GM12874 (cell line): ENCODE results near the gene LHPP.

Experiments
- CTCF ChIP-seq: IDR thresholded peaks from 2 replicates; pipeline ENCODE4 v1.5.1; 2011; ENCODE audit warnings: low read depth, mild to moderate bottlenecking, control low read depth, low read length, moderate library complexity; ENCODE audit not compliant: insufficient read depth

The LHPP gene

GRCh38 chr10:124477614-124478363 is 16.2 kb downstream of the LHPP start:
- TF ChIP-seq CTCF, result no peak

- no peak for TF ChIP-seq CTCF
Measured at GRCh38 chr10:124478515-124478914, 16.9 kb downstream of the LHPP start.

GRCh38 chr10:124480860-124481259 is 19.2 kb downstream of the LHPP start:
- TF ChIP-seq CTCF, result no peak

- TF ChIP-seq CTCF, result no peak
Measured at GRCh38 chr10:124481717-124482116, 20.1 kb downstream of the LHPP start.

GRCh38 chr10:124482236-124482800 is 20.7 kb downstream of the LHPP start:
- TF ChIP-seq CTCF, result no peak

GRCh38 chr10:124482876-124483275 is 21.3 kb downstream of the LHPP start:
- no peak for TF ChIP-seq CTCF

GRCh38 chr10:124484031-124484430 is 22.4 kb downstream of the LHPP start:
- no peak for TF ChIP-seq CTCF
